AG04450 (cell line): ENCODE results near the gene ZNF439. TPM values are rescaled to one million over a fixed set of nuclear protein-coding genes. Genes with fewer than 3 reads are reported as not detected.

ENCODE experiments used
- CTCF ChIA-PET: fragments of 300-600, 350-600 bp; formaldehyde crosslinking; extraction: SDS; loops from one replicate; lab custom pipeline; 2022; ENCODE audit warnings: antibody characterized with exemption, inconsistent platforms; lab: Charles Lee
- POLR2A ChIA-PET: fragments of 350-600 bp; formaldehyde crosslinking; extraction: SDS; loops from one replicate; lab custom pipeline; 2021; ENCODE audit warnings: antibody characterized with exemption, inconsistent platforms; lab: Yijun Ruan, JAX
- DNase-seq: peaks from one replicate; pipeline ENCODE4 v3.0.0-alpha.2; 2011; ENCODE audit warnings: low read depth, low spot score
- H3K27ac ChIP-seq: one replicate; pipeline ENCODE4 v1.5.1; 2012; ENCODE audit warnings: low read depth, low read length, control low read depth
- H3K27me3 ChIP-seq: one replicate; pipeline ENCODE4 v1.6.0; 2012; ENCODE audit warnings: low read length; ENCODE audit not compliant: control insufficient read depth, insufficient read depth
- H3K4me3 ChIP-seq: 2 replicates; pipeline ENCODE4 v1.5.1; 2011; ENCODE audit warnings: mild to moderate bottlenecking, low read depth, low read length, control low read depth
- H3K9me3 ChIP-seq: 2 replicates; pipeline ENCODE4 v1.5.1; 2012; ENCODE audit warnings: low read length; ENCODE audit not compliant: control insufficient read depth, insufficient read depth
- CTCF ChIP-seq: IDR thresholded peaks from 2 replicates; pipeline ENCODE4 v1.5.1; 2011; ENCODE audit warnings: low read depth, low read length, control low read depth, inconsistent platforms
- polyA minus RNA-seq: library from RNA; depleted of rRNA, polyadenylated mRNA; stranded (reverse); fragments of >200 nt; gene quantifications from 2 replicates; pipeline ENCODE4 v1.2.3, GENCODE V29; 2011; rRNA and poly(A)+ RNA removed
- polyA plus RNA-seq: library from polyadenylated mRNA; depleted of rRNA; stranded (reverse); fragments of >200 nt; gene quantifications from 2 replicates; pipeline ENCODE4 v1.2.3, GENCODE V29; 2011; rRNA removed

Gene ZNF439
- polyA plus RNA-seq (5.3 and 7.0 TPM in 2 replicates), polyA minus RNA-seq (4.6 and 6.0 TPM in 2 replicates)

- no peaks in the 10 kb centered on the region for H3K27me3 ChIP-seq
- POLR2A ChIA-PET, result no interaction called here
- TF ChIP-seq CTCF, result no peak
- peak; percentile 18 for DNase-seq
- H3K9me3 ChIP-seq, result peaks cover 13% of the 10 kb centered on the region
- peak within 1 kb of the TSS; percentile 79 for H3K4me3 ChIP-seq
- H3K27ac ChIP-seq, result no peak within 1 kb of the TSS
- CTCF ChIA-PET, result interaction anchor here (0.6 to 1.5 kb wide), 3 partner anchors 10 to 149 kb away, joined by 3 to 4 read pairs (median 3); no protein-coding TSS in a partner anchor
Observed at GRCh38 chr19:11848594-11849469, at the start of gene ZNF439. TSS of gene ZNF439 (plus strand) at chr19:11848726. CDS start at chr19:11848868, 142 bp downstream.

- no peak for TF ChIP-seq CTCF
- H3K27me3 ChIP-seq, result no peaks in the 10 kb centered on the region
- no peak for DNase-seq
- H3K27ac ChIP-seq, result no peak overlapping the region
- ChIA-PET POLR2A (no interaction called here), CTCF (interaction anchor here (1.4 to 8.4 kb wide), 2 partner anchors 9 to 107 kb away, joined by 3 to 64 read pairs; partner anchors contain the start of gene ZNF491)
- no peak overlapping the region for H3K4me3 ChIP-seq
- H3K9me3 ChIP-seq, result peaks cover 43% of the 10 kb centered on the region
Observed at GRCh38 chr19:11806354-11807098, 42.0 kb upstream of the ZNF439 start.

- H3K27ac ChIP-seq, result no peak overlapping the region
- no peak overlapping the region for H3K4me3 ChIP-seq
- no peaks in the 10 kb centered on the region for H3K27me3 ChIP-seq
- CTCF ChIA-PET, result interaction anchor here (1.4 to 8.4 kb wide), 2 partner anchors 9 to 107 kb away, joined by 3 to 64 read pairs; partner anchors contain the start of gene ZNF491
- POLR2A ChIA-PET, result no interaction called here
- H3K9me3 ChIP-seq, result peaks cover 43% of the 10 kb centered on the region
- TF ChIP-seq CTCF, result no peak
- no peak for DNase-seq
Observed at GRCh38 chr19:11807099-11807380, 41.5 kb upstream of the ZNF439 start.

- no peaks in the 10 kb centered on the region for H3K27me3 ChIP-seq
- no peak for TF ChIP-seq CTCF
- ChIA-PET POLR2A (interaction anchor here (1.9 kb wide), 1 partner anchor 16 kb away, joined by 5 read pairs; the partner anchor contains the start of gene ZNF491), CTCF (interaction anchor here (0.7 to 8.4 kb wide), 3 partner anchors 9 to 110 kb away, joined by 6 to 64 read pairs (median 8); partner anchors contain the start of gene ZNF491)
- H3K27ac ChIP-seq, result peak overlapping the region; percentile 3
- no peak for DNase-seq
- H3K4me3 ChIP-seq, result peak overlapping the region; percentile 97
- H3K9me3 ChIP-seq, result peaks cover 22% of the 10 kb centered on the region
Observed at GRCh38 chr19:11813703-11814028, 34.9 kb upstream of the ZNF439 start.
